Measurements from ENCODE around the gene GPRIN3.

- TF ChIP-seq, protein P1, sequence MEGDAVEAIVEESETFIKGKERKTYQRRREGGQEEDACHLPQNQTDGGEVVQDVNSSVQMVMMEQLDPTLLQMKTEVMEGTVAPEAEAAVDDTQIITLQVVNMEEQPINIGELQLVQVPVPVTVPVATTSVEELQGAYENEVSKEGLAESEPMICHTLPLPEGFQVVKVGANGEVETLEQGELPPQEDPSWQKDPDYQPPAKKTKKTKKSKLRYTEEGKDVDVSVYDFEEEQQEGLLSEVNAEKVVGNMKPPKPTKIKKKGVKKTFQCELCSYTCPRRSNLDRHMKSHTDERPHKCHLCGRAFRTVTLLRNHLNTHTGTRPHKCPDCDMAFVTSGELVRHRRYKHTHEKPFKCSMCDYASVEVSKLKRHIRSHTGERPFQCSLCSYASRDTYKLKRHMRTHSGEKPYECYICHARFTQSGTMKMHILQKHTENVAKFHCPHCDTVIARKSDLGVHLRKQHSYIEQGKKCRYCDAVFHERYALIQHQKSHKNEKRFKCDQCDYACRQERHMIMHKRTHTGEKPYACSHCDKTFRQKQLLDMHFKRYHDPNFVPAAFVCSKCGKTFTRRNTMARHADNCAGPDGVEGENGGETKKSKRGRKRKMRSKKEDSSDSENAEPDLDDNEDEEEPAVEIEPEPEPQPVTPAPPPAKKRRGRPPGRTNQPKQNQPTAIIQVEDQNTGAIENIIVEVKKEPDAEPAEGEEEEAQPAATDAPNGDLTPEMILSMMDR (IDR thresholded peaks at IDR 0.05), result no peak
- TF ChIP-seq POLR2A (IDR thresholded peaks at IDR 0.05) (no peak), EP300 (IDR thresholded peaks at IDR 0.05) (no peak), POLR2AphosphoS5 (IDR thresholded peaks at IDR 0.05) (no peak)
Measured at GRCh38 chr4:89253935-89254334, 53.7 kb downstream of the GPRIN3 start.
